ENCODE measurements around the gene CYP2F1.

CYP2F1 gene

DNA sequence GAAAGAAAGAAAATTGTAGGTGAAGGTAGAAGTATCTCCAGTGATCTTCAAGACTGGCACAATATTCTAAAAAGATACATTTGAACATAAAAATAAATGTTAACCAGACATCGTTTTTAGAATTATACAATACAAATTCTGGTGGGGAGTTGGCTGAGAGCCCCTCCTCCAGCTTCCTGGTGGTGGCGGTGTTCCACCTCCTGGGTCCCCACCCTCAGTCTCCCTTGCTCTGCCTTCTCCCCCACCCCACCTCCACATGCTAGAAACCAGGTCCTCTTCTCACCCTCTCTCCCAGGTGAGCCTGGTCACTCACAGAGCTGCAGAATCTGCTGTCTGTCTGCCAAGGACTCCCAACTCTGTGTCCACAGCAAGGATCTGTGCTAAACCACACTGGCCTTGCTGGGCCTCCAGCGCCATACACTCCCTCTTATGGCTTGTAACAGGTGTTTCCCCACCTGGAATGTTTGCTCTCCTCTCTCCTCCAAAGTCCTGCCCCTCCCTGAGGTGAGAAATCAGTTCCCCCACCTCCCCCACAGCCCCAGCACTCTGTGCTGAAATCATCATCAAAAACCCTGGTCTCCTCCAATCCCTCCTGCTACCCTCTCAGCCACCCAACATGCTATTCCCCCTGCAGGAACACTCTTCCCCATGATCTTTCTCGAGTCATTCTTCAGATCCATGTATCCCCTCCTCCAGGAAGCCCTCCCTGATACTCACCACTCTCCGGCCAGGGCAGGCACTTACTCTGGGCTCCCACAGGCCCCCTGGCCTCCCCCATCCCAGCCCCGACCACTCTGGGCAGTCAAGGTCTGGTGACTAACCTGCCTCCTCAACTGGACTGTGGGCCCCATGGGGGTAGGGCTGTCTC is 58.3 kb downstream of the CYP2F1 start:
- Histone ChIP-seq H3K23ac (ENCODE audit: low read length) (no peak overlapping the region), H3K27ac (ENCODE audit: low read depth, low read length) (no peak overlapping the region), H4K5ac (ENCODE audit: low read length) (no peak overlapping the region), H2BK5ac (ENCODE audit: low read length) (no peak overlapping the region), H3K4me2 (ENCODE audit: low read length) (no peak overlapping the region), H4K8ac (ENCODE audit: low read depth, low read length) (no peak overlapping the region), H3K4me1 (ENCODE audit: control insufficient read depth, low read depth, low read length) (peaks cover 2% of the 10 kb centered on the region), H3K36me3 (ENCODE audit: control insufficient read depth, insufficient read depth, low read length) (no peaks in the 10 kb centered on the region), H3K56ac (ENCODE audit: low read length) (peak overlapping the region; percentile 65), H2BK15ac (replicated peaks; ENCODE audit: low read depth) (no peak overlapping the region), H3K9ac (ENCODE audit: low read length) (no peak overlapping the region), H2AK5ac (ENCODE audit: low read length) (peak overlapping the region; percentile 83), H3K4ac (ENCODE audit: low read depth, low read length) (no peak overlapping the region), H3K79me2 (ENCODE audit: control insufficient read depth, insufficient read depth, low read length) (no peaks in the 10 kb centered on the region), H3K4me3 (ENCODE audit: low read length) (no peak overlapping the region), H3K79me1 (ENCODE audit: low read length) (peaks cover 4% of the 10 kb centered on the region), H3K18ac (ENCODE audit: low read length) (no peak overlapping the region), H2BK120ac (ENCODE audit: low read depth, low read length) (no peak overlapping the region), H3K27me3 (ENCODE audit: insufficient read depth, low read length, poor library complexity) (no peaks in the 10 kb centered on the region)
- no peak for DNase-seq
- no CpG with 5 or more reads among the region's 6 CpGs for WGBS (ENCODE audit: extremely low coverage, insufficient coverage, low lambda C conversion rate)

DNA sequence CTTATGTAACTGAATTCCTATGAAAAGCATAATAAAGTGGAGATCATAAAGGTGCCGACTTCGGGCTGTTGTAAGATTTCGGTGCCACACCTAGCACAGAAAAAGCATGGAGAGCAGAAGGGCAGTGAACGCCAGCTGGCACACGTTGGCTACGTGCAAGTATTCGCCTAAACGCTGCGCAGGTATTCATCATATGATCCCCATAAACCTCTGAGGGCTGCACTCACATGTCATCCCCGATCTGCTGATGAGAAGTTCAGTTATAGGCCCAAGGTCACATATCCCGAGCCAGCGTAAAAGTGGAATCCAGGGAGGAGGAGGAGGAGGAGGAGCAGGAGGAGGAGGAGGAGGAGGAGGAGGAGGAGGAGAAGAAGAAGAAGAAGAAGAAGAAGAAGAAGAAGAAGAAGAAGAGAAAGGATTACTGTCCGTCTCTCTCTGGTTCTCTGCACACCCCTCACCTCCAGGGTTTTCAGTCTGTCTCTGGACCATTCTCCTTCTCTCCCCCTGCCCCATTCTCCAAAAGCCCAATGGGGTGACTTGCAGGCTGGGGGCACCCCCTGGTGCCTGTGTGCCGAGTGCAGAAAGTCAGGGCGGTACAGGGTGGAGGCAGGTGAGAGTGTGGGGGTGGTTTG is 60.2 kb downstream of the CYP2F1 start:
- Histone ChIP-seq H3K27me3 (ENCODE audit: insufficient read depth, low read length, poor library complexity) (no peaks in the 10 kb centered on the region), H3K4ac (ENCODE audit: low read depth, low read length) (peak overlapping the region; percentile 17), H3K79me2 (ENCODE audit: control insufficient read depth, insufficient read depth, low read length) (no peaks in the 10 kb centered on the region)

DNA sequence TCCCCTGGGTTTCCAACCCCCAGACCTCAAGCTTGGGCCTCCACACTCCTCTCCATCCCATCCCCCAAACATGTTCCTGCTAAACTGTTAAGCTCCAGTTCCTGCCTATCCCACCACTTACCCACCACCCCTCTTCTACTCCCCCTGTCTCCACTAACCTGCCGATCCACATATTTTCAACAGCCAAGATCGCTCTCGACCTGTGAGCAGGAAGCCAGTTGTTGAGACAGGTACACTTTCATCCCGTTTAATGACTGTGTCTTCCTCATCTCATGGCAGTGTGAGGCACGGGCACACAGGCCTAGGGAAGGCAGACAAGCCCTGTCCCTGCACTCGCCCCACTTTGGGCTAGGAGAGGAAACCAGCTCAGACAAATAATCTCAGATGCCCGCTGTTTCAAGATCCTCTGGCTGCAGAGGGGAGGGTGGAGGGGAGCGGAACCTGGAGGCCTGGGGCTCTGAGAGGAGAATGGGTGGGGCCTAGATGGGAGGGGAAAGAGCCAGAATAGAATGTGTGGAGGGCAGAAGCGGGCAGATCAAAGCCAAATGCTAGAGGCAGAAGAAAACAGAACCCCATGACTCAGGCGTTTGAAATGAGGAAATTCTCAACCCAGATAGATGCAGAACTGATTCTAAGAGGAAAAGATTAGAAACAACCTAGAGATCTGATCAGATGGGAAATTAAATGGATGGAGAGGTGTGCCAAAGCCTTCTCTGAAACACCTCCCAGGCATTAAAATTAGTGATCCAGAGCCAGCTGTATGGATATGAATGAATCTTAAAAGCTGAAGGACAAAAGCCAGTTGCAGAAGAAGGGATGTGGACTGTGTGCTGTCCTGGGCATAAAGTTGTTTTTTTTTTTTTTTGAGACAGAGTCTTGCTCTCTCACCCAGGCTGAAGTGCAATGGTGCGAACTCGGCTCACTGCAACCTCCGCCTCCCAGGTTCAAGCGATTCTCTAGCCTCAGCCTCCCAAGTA is 61.9 kb downstream of the CYP2F1 start:
- no peaks in the 10 kb centered on the region for H3K36me3 ChIP-seq (ENCODE audit: control insufficient read depth, insufficient read depth, low read length)
- H3K4me1 ChIP-seq (ENCODE audit: control insufficient read depth, low read depth, low read length), result peaks cover 2% of the 10 kb centered on the region
- no peaks in the 10 kb centered on the region for H3K27me3 ChIP-seq (ENCODE audit: insufficient read depth, low read length, poor library complexity)
- peak overlapping the region; percentile 20 for H2AK5ac ChIP-seq (ENCODE audit: low read length)
- no peak overlapping the region for H3K23ac ChIP-seq (ENCODE audit: low read length)
- H3K56ac ChIP-seq (ENCODE audit: low read length), result peak overlapping the region; percentile 92
- peak overlapping the region; percentile 92 for H2BK5ac ChIP-seq (ENCODE audit: low read length)
- H3K4ac ChIP-seq (ENCODE audit: low read depth, low read length), result peak overlapping the region; percentile 90
- H3K4me2 ChIP-seq (ENCODE audit: low read length), result peak overlapping the region; percentile 61
- H3K79me2 ChIP-seq (ENCODE audit: control insufficient read depth, insufficient read depth, low read length), result no peaks in the 10 kb centered on the region
- peak overlapping the region; percentile 74 for H3K9ac ChIP-seq (ENCODE audit: low read length)
- peak overlapping the region; percentile 88 for H3K18ac ChIP-seq (ENCODE audit: low read length)
- H4K8ac ChIP-seq (ENCODE audit: low read depth, low read length), result no peak overlapping the region
- H2BK15ac ChIP-seq (replicated peaks; ENCODE audit: low read depth), result no peak overlapping the region
- H4K5ac ChIP-seq (ENCODE audit: low read length), result no peak overlapping the region
- WGBS (ENCODE audit: extremely low coverage, insufficient coverage, low lambda C conversion rate), result no CpG with 5 or more reads among the region's 14 CpGs
- peak; percentile 99 for DNase-seq
- peak overlapping the region; percentile 45 for H2BK120ac ChIP-seq (ENCODE audit: low read depth, low read length)
- H3K4me3 ChIP-seq (ENCODE audit: low read length), result peak overlapping the region; percentile 7
- H3K79me1 ChIP-seq (ENCODE audit: low read length), result peaks cover 4% of the 10 kb centered on the region
- peak overlapping the region; percentile 96 for H3K27ac ChIP-seq (ENCODE audit: low read depth, low read length)

More for the DNA sequence above, 60.2 kb downstream of the CYP2F1 start:
- H3K4me3 ChIP-seq (ENCODE audit: low read length), result no peak overlapping the region
- H3K36me3 ChIP-seq (ENCODE audit: control insufficient read depth, insufficient read depth, low read length), result no peaks in the 10 kb centered on the region
- no peak overlapping the region for H4K8ac ChIP-seq (ENCODE audit: low read depth, low read length)
- H2BK120ac ChIP-seq (ENCODE audit: low read depth, low read length), result no peak overlapping the region
- no peak overlapping the region for H2BK15ac ChIP-seq (replicated peaks; ENCODE audit: low read depth)
- peak overlapping the region; percentile 74 for H3K56ac ChIP-seq (ENCODE audit: low read length)
- H3K4me2 ChIP-seq (ENCODE audit: low read length), result no peak overlapping the region
- peaks cover 2% of the 10 kb centered on the region for H3K4me1 ChIP-seq (ENCODE audit: control insufficient read depth, low read depth, low read length)
- H3K18ac ChIP-seq (ENCODE audit: low read length), result no peak overlapping the region
- peak overlapping the region; percentile 42 for H3K9ac ChIP-seq (ENCODE audit: low read length)
- no peak overlapping the region for H4K5ac ChIP-seq (ENCODE audit: low read length)
- no CpG with 5 or more reads among the region's 15 CpGs for WGBS (ENCODE audit: extremely low coverage, insufficient coverage, low lambda C conversion rate)
- no peak overlapping the region for H3K27ac ChIP-seq (ENCODE audit: low read depth, low read length)
- H3K79me1 ChIP-seq (ENCODE audit: low read length), result peaks cover 4% of the 10 kb centered on the region
- no peak overlapping the region for H2BK5ac ChIP-seq (ENCODE audit: low read length)
- no peak for DNase-seq
- H2AK5ac ChIP-seq (ENCODE audit: low read length), result no peak overlapping the region
- H3K23ac ChIP-seq (ENCODE audit: low read length), result no peak overlapping the region
